ENCODE data around the gene ZDHHC4.

DNA sequence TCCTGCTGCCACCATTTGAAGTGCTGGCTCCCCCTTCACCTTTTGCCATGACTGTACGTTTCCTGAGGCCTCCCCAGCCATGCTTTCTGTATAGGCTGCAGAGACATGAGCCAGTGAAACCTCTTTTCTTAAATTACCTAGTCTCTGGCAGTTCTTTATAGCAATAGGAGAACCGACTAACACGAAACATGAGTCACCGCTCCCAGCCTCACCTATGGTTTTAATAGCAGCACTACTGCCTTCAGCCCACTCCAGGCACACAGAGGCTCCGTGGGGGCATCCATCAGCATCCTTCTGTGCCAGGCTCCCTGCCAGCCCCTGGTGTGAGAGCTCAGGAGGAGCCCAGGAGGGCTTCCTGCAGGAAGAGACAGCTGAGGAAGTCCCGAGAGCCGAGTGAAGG lies 54.4 kb downstream of the ZDHHC4 start:
- no peak for TF ChIP-seq EZH2phosphoT487 (IDR thresholded peaks at IDR 0.05; ENCODE audit: borderline replicate concordance, low read length)
- TF ChIP-seq, protein P1, sequence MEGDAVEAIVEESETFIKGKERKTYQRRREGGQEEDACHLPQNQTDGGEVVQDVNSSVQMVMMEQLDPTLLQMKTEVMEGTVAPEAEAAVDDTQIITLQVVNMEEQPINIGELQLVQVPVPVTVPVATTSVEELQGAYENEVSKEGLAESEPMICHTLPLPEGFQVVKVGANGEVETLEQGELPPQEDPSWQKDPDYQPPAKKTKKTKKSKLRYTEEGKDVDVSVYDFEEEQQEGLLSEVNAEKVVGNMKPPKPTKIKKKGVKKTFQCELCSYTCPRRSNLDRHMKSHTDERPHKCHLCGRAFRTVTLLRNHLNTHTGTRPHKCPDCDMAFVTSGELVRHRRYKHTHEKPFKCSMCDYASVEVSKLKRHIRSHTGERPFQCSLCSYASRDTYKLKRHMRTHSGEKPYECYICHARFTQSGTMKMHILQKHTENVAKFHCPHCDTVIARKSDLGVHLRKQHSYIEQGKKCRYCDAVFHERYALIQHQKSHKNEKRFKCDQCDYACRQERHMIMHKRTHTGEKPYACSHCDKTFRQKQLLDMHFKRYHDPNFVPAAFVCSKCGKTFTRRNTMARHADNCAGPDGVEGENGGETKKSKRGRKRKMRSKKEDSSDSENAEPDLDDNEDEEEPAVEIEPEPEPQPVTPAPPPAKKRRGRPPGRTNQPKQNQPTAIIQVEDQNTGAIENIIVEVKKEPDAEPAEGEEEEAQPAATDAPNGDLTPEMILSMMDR (conservative IDR thresholded peaks at IDR 0.05; ENCODE audit: low read depth, low read length), result no peak
